Activated CD4-positive, alpha-beta T cell treated with anti-CD3 and anti-CD28 coated beads, Interleukin-2, amount 50 U/mL, for 16 hours (primary cell): ENCODE results near the gene DUT.
A peak's percentile ranks its signal among the peaks of the same experiment; 100 is the strongest.

ENCODE experiments used
- DNase-seq: peaks from one replicate; pipeline ENCODE4 v3.0.0-alpha.2; 2020

DUT gene

GRCh38 chr15:48331796-48332641, 790 bp downstream of the DUT start:
- peak; percentile 82 for DNase-seq

DNA sequence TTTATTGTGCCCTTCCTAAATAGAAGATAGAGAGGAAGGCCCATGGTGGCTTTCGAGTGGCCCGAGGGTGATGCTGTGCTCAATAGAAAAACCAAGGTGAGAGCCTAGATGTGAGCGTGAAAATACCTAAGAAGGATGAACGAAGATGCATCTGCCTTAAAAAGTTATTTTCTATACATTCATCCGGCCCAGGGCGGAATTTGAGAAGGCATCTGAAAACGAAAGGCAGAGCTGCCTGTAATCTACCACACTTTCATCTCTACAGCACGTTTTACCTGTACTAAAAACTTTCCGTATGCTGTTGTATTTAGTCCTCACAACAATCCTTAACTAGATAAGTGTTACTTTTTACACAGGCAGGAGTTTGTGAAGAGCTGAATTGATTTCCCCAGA, 1.4 kb downstream of the DUT start:
- DNase-seq = peak; percentile 31

- no peak for DNase-seq
These were observed 2.3 kb downstream of the DUT start for GRCh38 chr15:48333540-48333939.

- DNase-seq = no peak
These were observed 3.0 kb downstream of the DUT start for GRCh38 chr15:48334260-48334659.

GRCh38 chr15:48336940-48337339, 5.7 kb downstream of the DUT start:
- peak; percentile 25 for DNase-seq

DNA sequence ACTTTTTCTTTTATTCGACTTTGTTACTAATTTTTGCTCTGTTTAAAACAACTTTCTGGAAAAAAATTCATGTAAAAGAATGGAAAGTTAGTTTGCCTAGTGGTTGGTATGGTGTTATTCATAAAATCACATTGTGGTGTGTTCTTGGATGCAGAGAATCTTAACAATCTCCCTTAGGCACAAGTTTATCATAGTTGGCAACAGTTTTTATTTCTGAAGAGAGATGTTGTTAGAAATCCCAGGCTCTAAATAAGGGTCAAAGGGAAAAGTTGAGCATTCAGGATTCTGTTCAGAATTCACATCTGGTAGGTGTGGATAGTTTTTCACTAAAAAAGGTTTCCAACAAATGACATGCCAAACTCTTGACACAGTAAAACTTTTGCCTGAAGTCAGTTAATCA, 6.4 kb downstream of the DUT start:
- no peak for DNase-seq

DNA sequence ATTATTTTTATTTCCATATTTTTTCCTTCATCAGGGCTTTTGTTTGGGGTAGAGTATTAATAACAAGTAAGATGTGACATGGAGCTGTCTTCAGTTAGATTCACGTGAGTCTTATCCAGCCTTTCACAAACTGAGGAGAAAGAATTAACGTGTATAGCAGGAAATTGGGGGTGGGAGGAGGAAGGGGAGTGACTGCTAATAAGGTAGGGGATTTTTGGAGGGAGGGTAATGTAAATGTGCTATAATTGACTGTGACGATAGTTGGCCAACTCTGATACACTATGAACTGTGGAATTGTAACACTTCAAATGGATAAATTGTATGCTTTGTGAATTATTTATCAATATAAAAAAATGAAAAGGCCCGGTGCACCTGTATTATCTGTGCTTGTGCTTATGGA, 8.9 kb downstream of the DUT start:
- no peak for DNase-seq

GRCh38 chr15:48343865-48344264, 12.6 kb downstream of the DUT start:
- no peak for DNase-seq

DNA sequence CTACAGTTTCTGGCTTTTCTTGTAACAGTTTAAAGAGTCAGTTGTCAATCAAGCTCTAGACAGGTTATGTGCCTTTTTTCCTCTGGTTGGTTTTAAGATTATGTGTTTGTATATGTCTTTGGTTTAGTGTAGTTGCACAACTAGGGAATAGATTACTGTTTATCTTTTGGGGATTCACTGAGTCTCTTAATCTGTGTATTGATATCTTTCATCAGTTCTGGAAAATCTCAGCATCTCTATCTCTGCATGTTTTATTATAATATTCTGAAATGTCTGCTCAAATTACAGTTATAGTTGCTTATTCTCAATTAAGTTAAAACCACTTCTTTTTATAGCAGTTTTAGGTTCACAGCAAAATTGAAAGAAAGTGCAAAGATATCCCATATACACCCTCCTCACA, 14.3 kb downstream of the DUT start:
- no peak for DNase-seq

- DNase-seq = peak; percentile 72
These were observed 21.3 kb downstream of the DUT start for GRCh38 chr15:48352474-48353072.

DNA sequence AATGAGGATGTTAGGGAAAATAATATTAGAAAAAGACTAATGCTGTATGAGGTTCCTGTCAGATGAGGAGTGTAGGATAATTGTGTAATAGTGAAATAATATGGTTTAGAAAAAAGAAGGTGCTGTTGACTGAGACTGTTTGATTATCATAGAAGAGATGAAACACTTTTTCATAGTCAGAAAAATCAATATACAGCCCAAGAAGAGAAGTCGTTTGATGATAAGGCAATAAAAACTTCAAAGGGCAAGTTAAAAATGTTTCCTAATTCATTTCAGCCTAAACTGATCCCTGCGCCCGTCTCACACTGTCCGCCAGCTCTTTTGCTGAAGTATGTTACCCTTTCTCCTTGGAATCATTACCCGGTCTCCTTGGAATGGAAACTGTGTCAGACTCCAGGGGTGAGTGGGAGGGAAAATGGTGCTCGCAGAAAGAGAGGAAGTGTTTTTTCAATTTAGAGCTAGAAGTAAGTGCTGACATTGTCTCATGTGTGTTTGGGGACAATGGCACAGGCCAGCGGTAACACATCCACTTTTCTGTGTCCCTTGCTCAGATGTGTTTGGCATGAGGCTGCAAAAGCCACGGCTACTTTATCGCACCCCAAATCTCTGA, 23.6 kb downstream of the DUT start:
- DNase-seq = no peak

- DNase-seq = no peak
These were observed 24.1 kb downstream of the DUT start for GRCh38 chr15:48355377-48355776.

DNA sequence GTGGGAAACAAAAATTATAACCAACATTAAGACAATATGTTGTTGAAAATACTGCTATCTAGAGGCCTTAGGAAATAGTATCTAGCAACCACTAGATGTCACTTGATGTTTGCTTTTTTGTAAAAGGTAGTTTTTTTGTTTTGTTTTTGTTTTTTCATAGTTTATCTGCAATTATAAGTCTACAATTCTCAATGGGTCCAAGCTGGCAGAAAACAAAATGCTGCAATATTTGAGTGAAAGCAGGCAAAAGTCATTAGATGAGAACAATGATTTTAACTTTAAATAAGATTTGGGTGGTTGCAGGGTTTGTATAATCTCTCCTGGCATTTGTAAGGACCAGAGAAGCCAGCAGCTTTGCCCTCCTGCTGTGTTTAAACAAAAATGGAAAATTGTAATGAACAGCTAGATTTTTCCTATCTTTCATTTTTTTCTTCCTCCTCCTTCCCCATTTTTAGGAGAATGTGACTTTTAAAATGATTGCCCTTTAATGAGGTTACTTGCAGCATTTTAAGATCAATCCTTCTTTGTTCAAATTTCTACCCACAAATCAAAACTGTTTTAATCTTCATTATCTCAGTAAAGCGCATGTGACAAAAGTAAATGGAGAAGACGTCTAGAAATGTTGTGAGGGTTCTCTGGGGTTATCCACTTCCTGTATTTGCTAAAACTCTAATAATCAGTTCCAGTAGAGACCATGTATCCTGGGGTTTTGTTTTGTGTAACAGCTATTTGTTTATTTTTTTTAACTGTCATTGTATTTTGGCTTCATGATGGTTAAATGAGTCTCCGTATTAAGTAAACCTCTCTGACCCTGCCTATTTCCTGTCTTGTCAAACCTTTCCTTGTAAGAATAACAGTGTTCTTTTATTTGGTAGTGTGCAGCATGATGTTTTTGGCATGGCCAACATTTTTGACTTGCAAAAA, 27.3 kb downstream of the DUT start:
- no peak for DNase-seq

DNA sequence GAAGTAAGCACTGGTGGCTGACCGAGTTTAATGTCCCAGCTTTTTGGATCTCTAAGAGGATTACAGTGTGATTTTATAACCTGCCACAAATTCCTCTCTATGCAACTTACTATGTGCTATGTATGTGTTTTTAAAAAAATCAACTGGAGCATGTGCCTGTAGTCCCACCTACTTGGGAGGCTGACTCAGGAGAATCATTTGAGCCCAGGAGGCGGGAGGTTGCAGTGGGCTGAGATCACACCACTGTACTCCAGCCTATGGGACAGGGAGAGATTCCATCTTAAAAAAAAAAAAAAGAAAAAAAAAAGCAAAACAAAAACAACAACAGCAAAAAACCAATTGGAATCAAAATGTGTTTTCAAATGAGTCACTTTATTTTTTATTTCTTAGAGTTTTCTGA, 29.6 kb downstream of the DUT start:
- DNase-seq = no peak

- DNase-seq = no peak
These were observed 30.5 kb downstream of the DUT start for GRCh38 chr15:48361685-48362084.

DNA sequence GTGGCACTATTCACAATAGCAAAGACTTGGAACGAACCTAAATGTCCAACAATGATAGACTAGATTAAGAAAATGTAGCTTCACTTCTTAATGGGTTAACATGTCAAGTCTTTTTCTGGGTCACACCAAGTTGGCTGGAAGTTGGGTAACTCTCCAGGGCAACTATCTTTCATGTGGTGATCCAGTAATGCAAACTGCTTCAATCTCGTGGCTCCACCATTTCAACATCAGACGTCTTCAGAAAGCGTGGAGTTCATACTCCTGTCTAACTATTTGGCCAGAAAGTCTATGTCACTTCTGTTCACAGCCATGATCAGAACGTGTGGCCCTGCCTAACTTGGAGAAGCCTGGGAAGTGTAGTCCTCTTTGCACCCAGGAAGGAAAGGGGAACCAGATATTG, 32.2 kb downstream of the DUT start:
- DNase-seq = no peak

DNA sequence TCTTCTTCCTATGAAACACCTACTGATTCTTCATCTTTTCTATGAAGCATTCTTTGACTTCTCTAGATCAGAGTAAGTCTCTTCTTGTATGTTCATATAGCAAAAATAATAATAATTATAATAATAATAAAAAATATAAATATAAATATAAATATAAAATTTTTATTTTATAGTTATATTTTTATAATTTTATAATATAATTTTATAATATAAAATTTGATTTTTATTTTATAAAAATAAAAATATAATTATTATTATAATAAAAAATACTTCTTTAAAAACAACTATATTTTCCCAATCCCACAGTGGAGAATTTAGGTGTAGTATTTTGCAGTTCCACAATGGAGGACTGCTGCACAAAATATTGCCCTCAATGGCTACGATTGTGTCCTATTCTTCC, 34.3 kb downstream of the DUT start:
- DNase-seq = no peak

DNA sequence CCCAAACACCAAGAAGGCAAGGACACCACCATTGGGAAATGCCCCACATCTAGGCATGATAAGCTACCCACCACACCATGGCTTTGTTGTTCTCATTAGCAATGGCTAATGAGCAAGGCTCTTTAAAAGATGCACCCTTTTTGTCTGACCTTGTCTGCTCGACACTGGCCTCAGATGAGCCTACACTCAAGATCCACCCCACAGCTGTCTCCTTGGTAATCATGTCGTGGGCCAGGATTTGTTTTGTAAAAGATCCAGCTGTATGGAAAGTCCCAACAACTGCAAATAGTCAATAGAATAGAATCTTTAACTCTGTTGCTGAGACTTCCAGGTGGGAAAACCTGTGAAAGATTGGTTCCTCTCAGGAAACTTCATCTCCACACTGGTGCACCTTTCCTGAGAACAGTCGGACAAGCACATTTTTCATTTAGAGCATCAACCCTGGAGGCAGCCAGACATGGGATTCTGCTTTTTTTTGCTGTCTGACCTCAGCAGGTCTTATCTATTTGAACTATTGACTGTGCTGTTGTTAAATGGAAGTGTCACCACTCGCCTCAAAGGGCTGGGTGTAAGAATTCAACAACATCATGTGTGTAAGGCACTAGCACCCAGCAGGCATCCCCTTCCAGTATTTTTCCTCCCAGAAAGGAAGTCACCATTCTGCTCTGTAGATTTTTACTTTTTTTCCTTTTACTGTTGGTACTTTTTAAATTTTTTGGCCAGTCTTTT, 35.5 kb downstream of the DUT start:
- DNase-seq = no peak

DNA sequence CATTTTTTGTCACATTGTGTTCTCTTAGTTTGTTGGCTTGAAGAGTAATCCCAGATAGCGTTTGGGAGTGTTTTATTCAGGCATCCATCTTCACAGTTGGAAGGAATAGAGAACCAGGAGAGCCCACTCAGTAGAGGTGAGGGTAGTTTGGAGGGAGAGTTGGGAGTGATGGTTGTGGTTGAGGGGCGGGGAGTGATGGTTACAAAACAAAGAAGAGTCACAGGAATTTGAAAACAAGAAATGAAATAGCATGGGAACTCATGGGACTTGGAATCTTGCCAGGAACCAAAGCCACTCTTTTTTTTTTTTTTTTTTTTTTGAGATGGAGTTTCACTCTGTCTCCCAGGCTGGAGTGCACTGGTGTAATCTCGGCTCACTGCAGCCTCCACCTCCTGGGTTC, 36.3 kb downstream of the DUT start:
- DNase-seq = no peak

GRCh38 chr15:48370460-48370859, 39.2 kb downstream of the DUT start:
- DNase-seq = no peak

DNA sequence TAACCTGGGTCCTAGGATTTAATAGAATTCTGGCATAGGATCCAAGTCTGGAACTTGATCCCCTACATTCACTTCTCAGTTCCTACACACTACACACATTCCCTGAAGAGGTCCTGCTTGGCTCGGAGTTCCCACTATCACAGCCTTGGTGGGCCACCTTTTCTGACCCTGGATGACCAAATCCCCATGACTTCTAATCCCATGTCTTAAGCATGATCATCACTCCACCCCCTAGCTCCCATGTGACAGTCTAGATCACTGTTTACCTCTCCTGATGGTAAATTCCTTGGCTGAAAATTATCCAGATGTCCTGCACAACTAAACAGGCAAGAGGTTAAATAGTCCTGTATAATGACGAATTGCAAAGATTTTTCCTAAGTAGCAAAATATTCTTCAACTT, 40.3 kb downstream of the DUT start:
- DNase-seq = no peak

DNA sequence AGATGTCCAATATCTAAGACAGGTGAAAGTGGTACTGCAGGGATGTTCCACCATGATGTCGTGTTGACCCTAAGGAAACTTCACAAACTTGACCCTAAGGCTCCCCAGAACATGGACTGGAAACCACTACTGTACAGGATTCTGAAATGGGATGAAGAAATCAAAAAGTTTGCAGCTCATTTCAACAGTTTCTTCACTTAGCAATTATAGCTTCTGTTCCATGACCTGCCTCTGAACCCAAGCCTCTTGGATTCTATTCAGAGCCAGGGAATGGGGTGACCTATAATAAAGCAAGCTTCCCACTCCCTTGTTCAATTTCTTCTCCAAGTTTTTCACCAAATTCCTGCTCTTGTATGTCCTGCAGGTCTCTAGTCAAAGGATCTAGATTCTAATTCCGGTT, 40.7 kb downstream of the DUT start:
- no peak for DNase-seq
